Measurements from ENCODE around the gene SATB2. TPM values are rescaled to one million over a fixed set of nuclear protein-coding genes. Genes with fewer than 3 reads are reported as not detected.

Gene SATB2
- total and polyA plus RNA-seq, 2 donors from 2014 or later, result 1.3 to 17.5 TPM

DNA sequence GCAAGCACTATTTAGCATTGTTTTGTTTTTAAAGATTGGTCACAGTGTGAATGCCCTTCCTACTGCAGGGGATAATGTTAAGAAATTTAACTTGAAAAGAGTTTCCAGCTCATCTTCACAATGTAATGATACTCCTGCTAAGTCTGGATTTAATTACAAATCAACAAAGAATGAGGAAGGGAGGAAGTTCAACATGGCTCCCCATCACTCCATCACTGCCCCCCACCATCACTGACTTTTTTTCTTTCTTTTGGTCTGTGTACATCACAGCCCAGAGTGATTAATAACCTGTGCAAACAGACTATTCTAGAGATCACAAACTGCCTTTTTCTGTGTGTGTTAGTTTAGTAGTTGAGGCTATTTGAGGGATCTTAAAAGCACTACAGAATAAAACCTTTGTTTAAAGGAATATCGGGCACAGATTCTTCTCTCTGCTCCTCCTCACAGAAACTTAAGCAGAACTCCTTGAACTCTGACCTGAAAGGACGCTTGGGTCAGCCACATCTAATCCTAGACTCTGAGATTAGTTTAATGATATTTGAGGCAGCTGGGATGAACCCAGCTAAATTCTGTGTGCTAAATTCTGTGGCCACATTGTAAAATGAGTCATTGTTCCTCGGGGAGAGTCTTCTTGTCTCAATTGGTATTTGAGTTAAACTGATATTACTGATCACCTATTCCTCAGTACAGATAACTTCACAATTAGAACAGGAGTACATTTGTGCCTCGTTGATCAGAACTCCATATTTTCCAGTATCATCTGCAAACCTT, 47.8 kb downstream of the SATB2 start:
- Histone ChIP-seq H3K27ac (ENCODE audit: low read depth in 2 of 2, low read length in 2 of 2) (no peak overlapping the region), H3K27me3 (ENCODE audit: control insufficient read depth, insufficient read depth, low read length) (no peaks in the 10 kb centered on the region), H3K36me3 (ENCODE audit: control insufficient read depth in 2 of 3, insufficient read depth in 3 of 3, low read length in 3 of 3) (no peaks in the 10 kb centered on the region), H3K9me3 (ENCODE audit: control insufficient read depth in 2 of 3, insufficient read depth in 1 of 3, low read length in 3 of 3) (no peaks in the 10 kb centered on the region), H3K4me1 (ENCODE audit: control insufficient read depth in 2 of 3, insufficient read depth in 2 of 3, low read depth in 1 of 3, low read length in 3 of 3) (no peaks in the 10 kb centered on the region), H3K9ac (ENCODE audit: low read length in 3 of 3) (no peak overlapping the region), H3K4me3 (ENCODE audit: low read length in 3 of 3) (no peak overlapping the region)
- DNase-seq (no peak), FAIRE-seq (no peak)
- intact Hi-C loops (cut with DNase I), result no loop called here
- TF ChIP-seq, protein P1, sequence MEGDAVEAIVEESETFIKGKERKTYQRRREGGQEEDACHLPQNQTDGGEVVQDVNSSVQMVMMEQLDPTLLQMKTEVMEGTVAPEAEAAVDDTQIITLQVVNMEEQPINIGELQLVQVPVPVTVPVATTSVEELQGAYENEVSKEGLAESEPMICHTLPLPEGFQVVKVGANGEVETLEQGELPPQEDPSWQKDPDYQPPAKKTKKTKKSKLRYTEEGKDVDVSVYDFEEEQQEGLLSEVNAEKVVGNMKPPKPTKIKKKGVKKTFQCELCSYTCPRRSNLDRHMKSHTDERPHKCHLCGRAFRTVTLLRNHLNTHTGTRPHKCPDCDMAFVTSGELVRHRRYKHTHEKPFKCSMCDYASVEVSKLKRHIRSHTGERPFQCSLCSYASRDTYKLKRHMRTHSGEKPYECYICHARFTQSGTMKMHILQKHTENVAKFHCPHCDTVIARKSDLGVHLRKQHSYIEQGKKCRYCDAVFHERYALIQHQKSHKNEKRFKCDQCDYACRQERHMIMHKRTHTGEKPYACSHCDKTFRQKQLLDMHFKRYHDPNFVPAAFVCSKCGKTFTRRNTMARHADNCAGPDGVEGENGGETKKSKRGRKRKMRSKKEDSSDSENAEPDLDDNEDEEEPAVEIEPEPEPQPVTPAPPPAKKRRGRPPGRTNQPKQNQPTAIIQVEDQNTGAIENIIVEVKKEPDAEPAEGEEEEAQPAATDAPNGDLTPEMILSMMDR (IDR thresholded peaks at IDR 0.05; ENCODE audit: borderline replicate concordance, extremely low read depth, insufficient read depth), result no peak

GRCh38 chr2:199407421-199407820, 50.3 kb downstream of the SATB2 start:
- TF ChIP-seq, protein P1 (IDR thresholded peaks at IDR 0.05; ENCODE audit: borderline replicate concordance, extremely low read depth, insufficient read depth), result no peak
- no peak for DNase-seq
- intact Hi-C loops (cut with DNase I), result no loop called here
- H3K4me3 ChIP-seq (ENCODE audit: low read length in 3 of 3), result no peak overlapping the region
- H3K4me1 ChIP-seq (ENCODE audit: control insufficient read depth in 2 of 3, insufficient read depth in 2 of 3, low read depth in 1 of 3, low read length in 3 of 3), result no peaks in the 10 kb centered on the region
- H3K36me3 ChIP-seq (ENCODE audit: control insufficient read depth in 2 of 3, insufficient read depth in 3 of 3, low read length in 3 of 3), result no peaks in the 10 kb centered on the region
- no peak for FAIRE-seq
- no peak overlapping the region for H3K27ac ChIP-seq (ENCODE audit: low read depth in 2 of 2, low read length in 2 of 2)
- no peak overlapping the region for H3K9ac ChIP-seq (ENCODE audit: low read length in 3 of 3)
- no peaks in the 10 kb centered on the region for H3K27me3 ChIP-seq (ENCODE audit: control insufficient read depth, insufficient read depth, low read length)
- H3K9me3 ChIP-seq (ENCODE audit: control insufficient read depth in 2 of 3, insufficient read depth in 1 of 3, low read length in 3 of 3), result no peaks in the 10 kb centered on the region

- intact Hi-C loops (cut with DNase I), result no loop called here
- TF ChIP-seq, protein P1 (IDR thresholded peaks at IDR 0.05; ENCODE audit: borderline replicate concordance, extremely low read depth, insufficient read depth), result no peak
- FAIRE-seq, result no peak
Observed at GRCh38 chr2:199405241-199405640, 52.5 kb downstream of the SATB2 start.

More at GRCh38 chr2:199405241-199405640, 52.5 kb downstream of the SATB2 start:
- Histone ChIP-seq H3K27ac (ENCODE audit: low read depth in 2 of 2, low read length in 2 of 2) (no peak overlapping the region), H3K36me3 (ENCODE audit: control insufficient read depth in 2 of 3, insufficient read depth in 3 of 3, low read length in 3 of 3) (no peaks in the 10 kb centered on the region), H3K27me3 (ENCODE audit: control insufficient read depth, insufficient read depth, low read length) (no peaks in the 10 kb centered on the region), H3K9me3 (ENCODE audit: control insufficient read depth in 2 of 3, insufficient read depth in 1 of 3, low read length in 3 of 3) (no peaks in the 10 kb centered on the region), H3K4me1 (ENCODE audit: control insufficient read depth in 2 of 3, insufficient read depth in 2 of 3, low read depth in 1 of 3, low read length in 3 of 3) (no peaks in the 10 kb centered on the region), H3K9ac (ENCODE audit: low read length in 3 of 3) (no peak overlapping the region), H3K4me3 (ENCODE audit: low read length in 3 of 3) (no peak overlapping the region)
- no peak for DNase-seq

All from kidney (tissue), 14 donors.